ENCODE measurements around the gene DENND5A.

DENND5A gene

GRCh38 chr11:9265211-9266131 lies at the start of gene DENND5A:
TSS of gene DENND5A (minus strand) at chr11:9265350. CDS start at chr11:9265069, 281 bp downstream.
- DNase-seq: peak; percentile 72

DNA sequence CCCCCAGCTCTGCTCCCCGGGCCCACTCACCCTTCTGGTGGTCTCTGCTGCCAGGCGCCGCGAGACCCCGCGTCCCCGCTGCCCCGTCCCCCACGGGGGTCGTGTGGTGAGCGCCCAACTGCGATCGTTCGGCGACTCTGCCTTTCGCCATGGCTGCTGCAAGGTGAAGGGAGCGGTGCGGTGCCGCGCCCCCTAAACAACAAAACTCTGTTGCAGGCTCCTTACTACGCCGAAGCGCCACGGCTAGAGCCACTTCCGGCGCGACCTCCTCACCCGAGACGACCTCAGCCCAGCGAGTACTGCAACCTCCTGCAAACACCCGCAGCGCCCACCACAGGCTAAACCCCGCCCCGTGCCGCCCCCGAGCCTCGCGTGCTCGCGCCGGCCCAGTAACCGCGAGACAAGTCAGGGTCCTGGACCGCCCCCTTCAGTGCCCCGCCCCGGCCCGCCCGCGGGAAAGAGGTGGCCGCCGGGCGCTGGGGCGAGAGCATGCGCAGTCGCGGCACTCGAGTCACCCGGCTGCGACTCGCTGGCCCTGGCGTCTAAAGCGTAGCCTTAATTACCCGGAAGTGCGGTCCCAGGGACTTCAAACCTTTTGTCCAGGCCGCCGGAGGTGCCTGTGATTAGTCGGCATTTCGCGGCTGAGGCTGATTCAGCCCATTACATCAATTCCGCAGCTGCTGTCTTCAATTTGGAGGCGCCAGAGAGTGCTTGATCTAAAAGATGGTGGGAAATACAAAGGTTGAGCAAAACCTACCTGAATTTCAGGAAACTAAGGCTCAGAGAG lies 49.3 kb upstream of the DENND5A start, which contains the start of gene TMEM41B:
Gene TMEM41B (minus strand): TSS at position 303 of the 787 bp plus-strand sequence. CDS start 152 bp downstream, at position 151.
- DNase-seq: peak; percentile 99

DNA sequence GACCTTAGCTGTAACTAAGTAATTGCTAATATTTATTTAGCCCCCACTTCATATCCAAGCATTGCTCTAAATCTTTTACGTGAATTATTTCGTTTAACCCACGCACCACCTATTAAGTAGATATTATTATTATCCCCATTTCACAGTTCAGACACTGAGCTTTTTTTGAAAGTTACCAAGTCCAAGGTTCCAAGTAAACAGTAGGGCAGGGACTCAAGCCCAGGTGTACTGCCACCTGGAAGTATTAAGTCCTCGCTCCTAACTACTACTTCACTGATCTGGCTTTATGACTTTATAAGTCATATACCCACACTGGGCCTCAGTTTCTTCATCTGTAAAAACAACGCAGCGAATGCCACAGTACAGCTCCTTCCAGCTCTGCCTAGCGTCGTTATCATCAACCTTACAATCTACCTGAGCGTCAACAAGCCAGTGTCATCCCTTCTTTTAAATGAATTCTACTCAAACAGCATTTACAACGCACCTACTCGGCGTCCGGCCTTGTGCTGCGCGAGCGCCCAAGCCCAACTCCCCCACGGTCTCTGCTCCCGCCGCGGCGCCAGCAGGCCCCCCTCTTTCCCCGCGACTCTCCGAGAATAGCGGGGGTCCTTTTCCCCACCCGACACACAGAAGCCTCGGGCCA lies 48.6 kb upstream of the DENND5A start:
- peak; percentile 15 for DNase-seq

DNA sequence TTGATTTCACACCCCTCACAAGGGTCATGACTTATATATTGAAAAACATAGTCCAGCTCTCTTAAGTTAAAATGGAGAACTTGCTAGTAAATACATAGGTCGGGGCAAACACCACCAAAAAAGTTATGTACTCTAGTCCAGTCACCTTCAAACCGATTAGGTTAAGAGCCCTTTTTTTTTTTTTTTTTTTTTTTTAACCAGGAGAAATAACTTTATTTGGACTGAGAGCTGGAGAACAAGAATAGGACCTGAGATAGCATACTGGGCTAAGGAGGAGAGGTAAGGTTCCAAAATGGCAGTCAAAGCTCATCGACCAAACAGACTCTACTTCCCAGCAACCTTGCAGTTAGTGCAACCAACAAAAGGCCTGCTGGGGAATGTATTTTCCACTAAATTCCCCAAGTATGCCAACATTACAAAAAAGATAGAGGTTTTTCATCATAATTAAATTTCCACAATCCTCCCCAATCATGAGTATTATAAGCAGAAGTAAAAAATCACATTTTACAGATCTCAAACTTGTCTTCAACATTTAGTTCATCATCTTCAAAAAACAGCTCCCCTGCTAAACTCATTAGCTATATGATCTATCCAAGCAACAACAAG lies 45.4 kb upstream of the DENND5A start:
- no peak for DNase-seq

- DNase-seq: no peak
Observed at GRCh38 chr11:9304178-9304577, 39.0 kb upstream of the DENND5A start.

GRCh38 chr11:9302448-9302847 lies 37.3 kb upstream of the DENND5A start:
- no peak for DNase-seq

GRCh38 chr11:9301720-9302119 lies 36.6 kb upstream of the DENND5A start:
- no peak for DNase-seq

- no peak for DNase-seq
Observed at GRCh38 chr11:9293646-9294045, 28.5 kb upstream of the DENND5A start.

GRCh38 chr11:9285850-9286587 lies 20.9 kb upstream of the DENND5A start:
- DNase-seq: no peak

DNA sequence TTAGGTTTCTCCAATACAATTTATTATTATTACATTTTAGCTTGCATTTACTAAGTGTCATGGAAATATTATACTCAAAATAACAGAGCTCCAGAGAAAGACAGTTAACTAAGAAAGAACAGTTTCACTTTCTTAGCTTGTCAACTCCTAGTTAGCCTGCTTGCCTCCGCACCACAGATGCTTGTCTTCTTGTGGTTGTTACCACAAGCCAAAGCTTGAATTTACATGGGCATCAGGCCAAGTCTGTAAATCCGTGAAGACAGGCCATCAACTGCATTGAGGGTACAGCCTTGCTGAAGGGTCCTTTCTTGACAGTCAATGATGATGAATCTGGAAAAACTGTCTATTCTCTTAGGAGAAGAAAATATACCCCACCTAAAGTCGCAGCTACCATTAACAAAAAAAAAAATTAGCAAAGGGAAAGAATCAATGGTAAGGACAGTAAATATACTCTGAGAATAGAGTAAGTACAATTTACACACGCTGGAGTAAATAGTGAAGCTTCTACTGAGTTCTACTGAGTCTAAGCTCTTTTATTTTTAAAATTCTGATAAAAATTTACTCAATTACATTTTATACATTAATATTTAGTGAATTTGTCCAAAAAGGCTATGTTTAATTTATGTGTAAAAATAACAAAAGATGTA lies 15.6 kb upstream of the DENND5A start:
- DNase-seq: peak; percentile 79

DNA sequence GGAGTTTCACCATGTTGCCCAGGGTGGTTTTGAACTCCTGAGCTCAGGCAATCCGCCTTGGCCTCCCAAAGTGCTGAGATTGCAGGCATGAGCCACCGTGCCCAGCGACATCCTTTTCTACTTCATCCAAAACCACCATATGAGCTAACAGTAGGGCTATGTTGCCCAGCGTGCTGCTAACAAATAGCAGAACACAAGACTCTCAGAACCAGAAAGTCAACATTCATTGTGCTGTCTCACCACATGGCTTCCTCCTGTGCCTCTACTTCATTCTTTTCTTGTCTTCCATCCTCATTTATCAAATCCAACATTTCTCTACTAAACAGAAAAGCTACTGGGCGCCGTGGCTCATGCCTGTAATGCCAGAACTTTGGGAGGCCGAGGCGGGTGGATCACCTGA lies 12.0 kb upstream of the DENND5A start:
- no peak for DNase-seq

- DNase-seq: no peak
Observed at GRCh38 chr11:9276571-9276970, 11.4 kb upstream of the DENND5A start.

- DNase-seq: no peak
Observed at GRCh38 chr11:9274499-9275258, 9.5 kb upstream of the DENND5A start.

DNA sequence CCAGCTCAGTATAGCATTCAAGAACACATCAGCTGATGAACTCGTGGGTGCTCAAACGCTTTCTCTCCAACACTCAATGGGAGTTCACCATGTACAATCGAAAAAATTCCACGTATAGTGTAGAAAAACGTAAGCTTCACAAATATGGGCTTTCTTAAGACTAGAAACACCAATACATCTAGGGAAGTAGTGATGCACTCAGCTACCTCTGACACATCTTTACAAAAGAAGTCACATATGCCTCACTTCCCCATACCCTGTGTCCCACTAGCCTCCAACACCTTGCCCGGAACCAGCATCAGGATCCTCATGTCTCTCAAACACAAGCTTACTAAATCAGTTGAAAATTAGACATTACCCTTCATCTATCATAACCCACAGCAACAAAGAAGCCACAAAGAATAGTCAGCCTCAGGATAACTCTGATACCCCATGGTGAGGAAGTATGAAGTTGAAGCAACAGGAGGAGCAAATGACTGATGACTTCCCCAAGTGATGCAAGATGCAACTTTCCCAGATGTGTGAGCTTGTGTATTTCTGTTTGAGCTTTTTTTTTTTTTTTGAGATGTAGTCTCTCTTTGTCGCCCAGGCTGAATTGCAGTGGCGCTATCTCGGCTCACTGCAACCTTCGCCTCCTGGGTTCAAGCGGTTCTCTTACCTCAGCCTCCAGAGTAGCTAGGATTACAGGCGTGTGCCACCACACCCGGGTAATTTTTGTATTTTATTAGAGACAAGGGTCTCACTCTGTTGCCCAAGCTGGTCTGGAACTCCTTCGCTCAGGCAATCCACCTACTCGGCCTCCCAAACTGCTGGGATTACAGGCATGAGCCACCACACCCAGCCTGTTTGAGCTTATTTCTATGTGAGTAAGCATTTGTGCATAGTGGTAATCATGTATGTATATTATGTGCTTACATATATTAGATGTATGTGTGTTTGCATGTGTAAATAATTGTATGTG lies 8.5 kb upstream of the DENND5A start:
- peak; percentile 30 for DNase-seq

GRCh38 chr11:9269492-9270013 lies 4.4 kb upstream of the DENND5A start:
- no peak for DNase-seq

- DNase-seq: no peak
Observed at GRCh38 chr11:9267680-9268079, 2.5 kb upstream of the DENND5A start.

GRCh38 chr11:9266926-9267325 lies 1.8 kb upstream of the DENND5A start:
- DNase-seq: no peak

DNA sequence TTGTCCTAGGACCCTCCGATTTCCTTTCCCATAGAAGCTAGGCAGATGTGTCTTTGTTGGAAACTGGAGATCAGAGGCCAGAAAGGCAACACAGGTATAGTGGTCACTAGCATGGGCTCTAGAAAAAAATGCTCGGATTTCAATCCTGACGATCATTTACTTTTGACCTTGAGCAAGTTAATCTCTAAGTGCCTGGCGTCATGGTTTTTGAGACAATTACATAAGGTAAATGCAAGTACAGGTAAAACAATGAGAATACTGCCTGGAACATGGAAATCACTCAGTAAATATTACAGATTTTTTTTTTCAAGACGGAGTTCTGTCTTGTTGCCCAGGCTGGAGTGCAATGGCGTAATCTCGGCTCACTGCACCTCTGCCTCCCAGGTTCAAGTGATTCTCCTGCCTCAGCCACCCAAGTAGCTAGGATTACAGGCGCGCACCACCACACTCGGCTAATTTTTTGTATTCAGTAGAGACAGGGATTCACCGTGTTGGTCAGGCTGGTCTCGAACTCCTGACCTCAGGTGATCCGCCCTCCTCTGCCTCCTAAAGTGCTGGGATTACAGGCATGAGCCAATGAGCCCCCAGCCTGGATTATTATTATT lies 1.1 kb upstream of the DENND5A start:
- no peak for DNase-seq
